ENCODE measurements around the gene THBS4.
A peak's percentile ranks its signal among the peaks of the same experiment; 100 is the strongest.

Gene THBS4

DNA sequence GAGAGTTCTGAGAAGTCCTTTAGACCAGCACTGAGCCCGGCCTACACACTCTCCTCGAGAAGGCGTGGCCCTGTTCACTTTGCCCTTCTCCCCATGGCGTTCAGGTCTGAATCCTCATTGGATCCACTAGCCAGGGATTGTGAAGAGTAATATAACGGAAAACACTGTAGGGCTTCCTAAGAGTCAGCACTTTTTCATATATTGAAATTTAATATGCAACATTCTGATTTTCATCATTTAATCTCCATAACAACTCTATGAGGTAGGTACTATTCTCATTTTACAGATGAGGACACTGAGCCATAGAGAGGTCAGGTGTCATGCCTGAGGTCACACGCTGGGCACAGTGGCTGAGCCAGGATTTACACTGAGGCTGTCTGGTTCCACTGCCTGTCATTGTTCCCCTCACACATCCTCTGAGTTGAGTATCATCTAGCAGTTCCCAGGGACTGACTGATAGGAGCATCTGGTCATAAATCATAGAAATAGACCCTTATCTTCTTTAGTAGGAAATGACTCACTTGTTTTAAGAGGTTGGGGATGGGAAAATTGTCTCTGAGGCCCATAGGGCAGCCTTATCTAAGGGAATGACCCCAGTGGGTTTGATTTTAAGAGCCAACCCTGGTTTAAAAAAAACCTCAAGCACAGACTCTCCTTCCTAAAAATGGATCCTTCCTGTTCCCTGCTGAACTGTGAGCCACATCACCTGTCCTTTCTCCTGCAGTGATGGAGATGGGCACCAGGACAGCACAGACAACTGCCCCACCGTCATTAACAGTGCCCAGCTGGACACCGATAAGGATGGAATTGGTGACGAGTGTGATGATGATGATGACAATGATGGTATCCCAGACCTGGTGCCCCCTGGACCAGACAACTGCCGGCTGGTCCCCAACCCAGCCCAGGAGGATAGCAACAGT, 41.2 kb downstream of the THBS4 start:
- TF ChIP-seq ZNF747 (tag by site-specific recombination; IDR thresholded peaks at IDR 0.05) (no peak), ZNF670 (tag by site-specific recombination; IDR thresholded peaks at IDR 0.05; ENCODE audit: low read depth) (no peak), ZNF701 (tag by site-specific recombination; IDR thresholded peaks at IDR 0.05) (no peak), TRIM28 (IDR thresholded peaks at IDR 0.05; ENCODE audit: borderline replicate concordance, low read length) (no peak), ZFP37 (tag by site-specific recombination; IDR thresholded peaks at IDR 0.05) (no peak), MZF1 (tag by site-specific recombination; IDR thresholded peaks at IDR 0.05; ENCODE audit: borderline replicate concordance) (no peak), ZBTB17 (tag by site-specific recombination; IDR thresholded peaks at IDR 0.05) (no peak), ZNF24 (tag by site-specific recombination; IDR thresholded peaks at IDR 0.05) (no peak), OVOL3 (tag by site-specific recombination; IDR thresholded peaks at IDR 0.05) (no peak), ZNF555 (tag by site-specific recombination; conservative IDR thresholded peaks at IDR 0.05) (no peak), ZNF341 (tag by site-specific recombination; IDR thresholded peaks at IDR 0.05; ENCODE audit: low read depth) (no peak), ZNF558 (tag by site-specific recombination; IDR thresholded peaks at IDR 0.05) (no peak)
- TF ChIP-seq, protein P1, sequence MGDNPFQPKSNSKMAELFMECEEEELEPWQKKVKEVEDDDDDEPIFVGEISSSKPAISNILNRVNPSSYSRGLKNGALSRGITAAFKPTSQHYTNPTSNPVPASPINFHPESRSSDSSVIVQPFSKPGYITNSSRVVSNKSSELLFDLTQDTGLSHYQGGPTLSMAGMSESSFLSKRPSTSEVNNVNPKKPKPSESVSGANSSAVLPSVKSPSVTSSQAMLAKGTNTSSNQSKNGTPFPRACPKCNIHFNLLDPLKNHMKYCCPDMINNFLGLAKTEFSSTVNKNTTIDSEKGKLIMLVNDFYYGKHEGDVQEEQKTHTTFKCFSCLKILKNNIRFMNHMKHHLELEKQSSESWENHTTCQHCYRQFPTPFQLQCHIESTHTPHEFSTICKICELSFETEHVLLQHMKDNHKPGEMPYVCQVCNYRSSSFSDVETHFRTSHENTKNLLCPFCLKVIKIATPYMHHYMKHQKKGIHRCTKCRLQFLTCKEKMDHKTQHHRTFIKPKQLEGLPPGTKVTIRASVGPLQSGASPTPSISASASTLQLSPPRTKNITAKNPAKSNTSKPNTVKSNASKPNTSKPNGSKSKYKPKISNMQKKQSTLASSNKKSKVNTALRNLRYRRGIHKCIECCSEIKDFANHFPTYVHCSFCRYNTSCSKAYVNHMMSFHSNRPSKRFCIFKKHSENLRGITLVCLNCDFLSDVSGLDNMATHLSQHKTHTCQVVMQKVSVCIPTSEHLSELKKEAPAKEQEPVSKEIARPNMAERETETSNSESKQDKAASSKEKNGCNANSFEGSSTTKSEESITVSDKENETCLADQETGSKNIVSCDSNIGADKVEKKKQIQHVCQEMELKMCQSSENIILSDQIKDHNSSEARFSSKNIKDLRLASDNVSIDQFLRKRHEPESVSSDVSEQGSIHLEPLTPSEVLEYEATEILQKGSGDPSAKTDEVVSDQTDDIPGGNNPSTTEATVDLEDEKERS (tag by site-specific recombination; IDR thresholded peaks at IDR 0.05): no peak
- TF ChIP-seq, protein P2, sequence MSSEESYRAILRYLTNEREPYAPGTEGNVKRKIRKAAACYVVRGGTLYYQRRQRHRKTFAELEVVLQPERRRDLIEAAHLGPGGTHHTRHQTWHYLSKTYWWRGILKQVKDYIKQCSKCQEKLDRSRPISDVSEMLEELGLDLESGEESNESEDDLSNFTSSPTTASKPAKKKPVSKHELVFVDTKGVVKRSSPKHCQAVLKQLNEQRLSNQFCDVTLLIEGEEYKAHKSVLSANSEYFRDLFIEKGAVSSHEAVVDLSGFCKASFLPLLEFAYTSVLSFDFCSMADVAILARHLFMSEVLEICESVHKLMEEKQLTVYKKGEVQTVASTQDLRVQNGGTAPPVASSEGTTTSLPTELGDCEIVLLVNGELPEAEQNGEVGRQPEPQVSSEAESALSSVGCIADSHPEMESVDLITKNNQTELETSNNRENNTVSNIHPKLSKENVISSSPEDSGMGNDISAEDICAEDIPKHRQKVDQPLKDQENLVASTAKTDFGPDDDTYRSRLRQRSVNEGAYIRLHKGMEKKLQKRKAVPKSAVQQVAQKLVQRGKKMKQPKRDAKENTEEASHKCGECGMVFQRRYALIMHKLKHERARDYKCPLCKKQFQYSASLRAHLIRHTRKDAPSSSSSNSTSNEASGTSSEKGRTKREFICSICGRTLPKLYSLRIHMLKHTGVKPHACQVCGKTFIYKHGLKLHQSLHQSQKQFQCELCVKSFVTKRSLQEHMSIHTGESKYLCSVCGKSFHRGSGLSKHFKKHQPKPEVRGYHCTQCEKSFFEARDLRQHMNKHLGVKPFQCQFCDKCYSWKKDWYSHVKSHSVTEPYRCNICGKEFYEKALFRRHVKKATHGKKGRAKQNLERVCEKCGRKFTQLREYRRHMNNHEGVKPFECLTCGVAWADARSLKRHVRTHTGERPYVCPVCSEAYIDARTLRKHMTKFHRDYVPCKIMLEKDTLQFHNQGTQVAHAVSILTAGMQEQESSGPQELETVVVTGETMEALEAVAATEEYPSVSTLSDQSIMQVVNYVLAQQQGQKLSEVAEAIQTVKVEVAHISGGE (tag by site-specific recombination; conservative IDR thresholded peaks at IDR 0.05; ENCODE audit: low read depth): no peak
- TF ChIP-seq, protein P3, sequence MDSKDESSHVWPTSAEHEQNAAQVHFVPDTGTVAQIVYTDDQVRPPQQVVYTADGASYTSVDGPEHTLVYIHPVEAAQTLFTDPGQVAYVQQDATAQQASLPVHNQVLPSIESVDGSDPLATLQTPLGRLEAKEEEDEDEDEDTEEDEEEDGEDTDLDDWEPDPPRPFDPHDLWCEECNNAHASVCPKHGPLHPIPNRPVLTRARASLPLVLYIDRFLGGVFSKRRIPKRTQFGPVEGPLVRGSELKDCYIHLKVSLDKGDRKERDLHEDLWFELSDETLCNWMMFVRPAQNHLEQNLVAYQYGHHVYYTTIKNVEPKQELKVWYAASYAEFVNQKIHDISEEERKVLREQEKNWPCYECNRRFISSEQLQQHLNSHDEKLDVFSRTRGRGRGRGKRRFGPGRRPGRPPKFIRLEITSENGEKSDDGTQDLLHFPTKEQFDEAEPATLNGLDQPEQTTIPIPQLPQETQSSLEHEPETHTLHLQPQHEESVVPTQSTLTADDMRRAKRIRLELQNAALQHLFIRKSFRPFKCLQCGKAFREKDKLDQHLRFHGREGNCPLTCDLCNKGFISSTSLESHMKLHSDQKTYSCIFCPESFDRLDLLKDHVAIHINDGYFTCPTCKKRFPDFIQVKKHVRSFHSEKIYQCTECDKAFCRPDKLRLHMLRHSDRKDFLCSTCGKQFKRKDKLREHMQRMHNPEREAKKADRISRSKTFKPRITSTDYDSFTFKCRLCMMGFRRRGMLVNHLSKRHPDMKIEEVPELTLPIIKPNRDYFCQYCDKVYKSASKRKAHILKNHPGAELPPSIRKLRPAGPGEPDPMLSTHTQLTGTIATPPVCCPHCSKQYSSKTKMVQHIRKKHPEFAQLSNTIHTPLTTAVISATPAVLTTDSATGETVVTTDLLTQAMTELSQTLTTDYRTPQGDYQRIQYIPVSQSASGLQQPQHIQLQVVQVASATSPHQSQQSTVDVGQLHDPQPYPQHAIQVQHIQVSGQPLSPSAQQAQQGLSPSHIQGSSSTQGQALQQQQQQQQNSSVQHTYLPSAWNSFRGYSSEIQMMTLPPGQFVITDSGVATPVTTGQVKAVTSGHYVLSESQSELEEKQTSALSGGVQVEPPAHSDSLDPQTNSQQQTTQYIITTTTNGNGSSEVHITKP (tag by site-specific recombination; IDR thresholded peaks at IDR 0.05): no peak
- TF ChIP-seq, protein P4, sequence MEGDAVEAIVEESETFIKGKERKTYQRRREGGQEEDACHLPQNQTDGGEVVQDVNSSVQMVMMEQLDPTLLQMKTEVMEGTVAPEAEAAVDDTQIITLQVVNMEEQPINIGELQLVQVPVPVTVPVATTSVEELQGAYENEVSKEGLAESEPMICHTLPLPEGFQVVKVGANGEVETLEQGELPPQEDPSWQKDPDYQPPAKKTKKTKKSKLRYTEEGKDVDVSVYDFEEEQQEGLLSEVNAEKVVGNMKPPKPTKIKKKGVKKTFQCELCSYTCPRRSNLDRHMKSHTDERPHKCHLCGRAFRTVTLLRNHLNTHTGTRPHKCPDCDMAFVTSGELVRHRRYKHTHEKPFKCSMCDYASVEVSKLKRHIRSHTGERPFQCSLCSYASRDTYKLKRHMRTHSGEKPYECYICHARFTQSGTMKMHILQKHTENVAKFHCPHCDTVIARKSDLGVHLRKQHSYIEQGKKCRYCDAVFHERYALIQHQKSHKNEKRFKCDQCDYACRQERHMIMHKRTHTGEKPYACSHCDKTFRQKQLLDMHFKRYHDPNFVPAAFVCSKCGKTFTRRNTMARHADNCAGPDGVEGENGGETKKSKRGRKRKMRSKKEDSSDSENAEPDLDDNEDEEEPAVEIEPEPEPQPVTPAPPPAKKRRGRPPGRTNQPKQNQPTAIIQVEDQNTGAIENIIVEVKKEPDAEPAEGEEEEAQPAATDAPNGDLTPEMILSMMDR (tag by site-specific recombination; IDR thresholded peaks at IDR 0.05): no peak
- Histone ChIP-seq H3K36me3 (ENCODE audit: control insufficient read depth in 2 of 2, insufficient read depth in 1 of 2, low read length in 2 of 2) (no peaks in the 10 kb centered on the region), H3K9me3 (ENCODE audit: control insufficient read depth, insufficient read depth, low read depth, low read length) (no peaks in the 10 kb centered on the region), H3K4me3 (ENCODE audit: low read depth, low read length) (no peak overlapping the region), H3K27ac (ENCODE audit: extremely low read depth, low read depth, low read length) (0 out of 2 replicates have a peak overlapping the region, but pooled peaks have one; percentile 11), H3K4me1 (ENCODE audit: control insufficient read depth, insufficient read depth, low read length) (peaks cover 8% of the 10 kb centered on the region)
- CTCF ChIA-PET: interaction anchor here (0.6 kb wide), 1 partner anchor 186 kb away, joined by 3 read pairs; no protein-coding TSS in a partner anchor
- POLR2A ChIA-PET: no interaction called here

Data from HEK293 (cell line).